HepG2 (cell line): Measurements from ENCODE around the gene ATOSB. TPM values are rescaled to one million over a fixed set of nuclear protein-coding genes. Genes with fewer than 3 reads are reported as not detected.

ENCODE experiments used
- ATF1 ChIP-seq: IDR thresholded peaks from 2 replicates; pipeline ENCODE4 v1.6.1; 2016; ENCODE audit warnings: mild to moderate bottlenecking, control low read depth
- CREB3 ChIP-seq: sonication (generic); formaldehyde crosslinking; IDR thresholded peaks from 2 replicates; pipeline ENCODE4 v1.5.0; 2020; ENCODE audit warnings: missing genetic modification reagents
- ELK4 ChIP-seq: sonication (generic); formaldehyde crosslinking; IDR thresholded peaks from 2 replicates; pipeline ENCODE4 v1.9.0; 2021; ENCODE audit warnings: missing genetic modification reagents, borderline replicate concordance
- EZH2 ChIP-seq: conservative IDR thresholded peaks from 2 replicates; pipeline ENCODE4 v1.6.1; 2012; ENCODE audit warnings: mild to moderate bottlenecking, low read depth, low read length, moderate library complexity
- FLYWCH1 ChIP-seq: sonication (generic); formaldehyde crosslinking; IDR thresholded peaks from 2 replicates; pipeline ENCODE4 v1.8.1; 2023; ENCODE audit warnings: mild to moderate bottlenecking, missing genetic modification reagents
- HHEX ChIP-seq: IDR thresholded peaks from 2 replicates; pipeline ENCODE4 v1.6.1; 2016; ENCODE audit warnings: control low read depth
- IRF2 ChIP-seq: IDR thresholded peaks from 2 replicates; pipeline ENCODE4 v1.6.1; 2018; ENCODE audit warnings: missing genetic modification reagents, missing compliant biosample characterization
- MAZ ChIP-seq, 2 experiments: sonication (generic) in 1 of 2; formaldehyde crosslinking in 1 of 2; IDR thresholded peaks; 2 replicates each; pipeline versions ENCODE4 v1.5.0 to v1.6.1; 2012 to 2020; ENCODE audit warnings: low read depth in 2 of 2, mild to moderate bottlenecking in 2 of 2, borderline replicate concordance in 1 of 2, improper control_type of control experiment in 1 of 2, low read length in 1 of 2, missing genetic modification reagents in 1 of 2, moderate library complexity in 1 of 2
- MTF1 ChIP-seq: sonication (generic); formaldehyde crosslinking; IDR thresholded peaks from 2 replicates; pipeline ENCODE4 v1.5.0; 2020; ENCODE audit warnings: missing genetic modification reagents
- NONO ChIP-seq, 2 experiments: fragments of 450-650 bp in 1 of 2; sonication (generic) in 1 of 2; formaldehyde crosslinking in 1 of 2; IDR thresholded peaks in 1 of 2; conservative IDR thresholded peaks in 1 of 2; 2 replicates each; pipeline versions ENCODE4 v1.6.1 to v1.8.0; 2017 to 2022; ENCODE audit warnings: mild to moderate bottlenecking in 1 of 2, missing genetic modification reagents in 1 of 2, moderate library complexity in 1 of 2
- RBAK ChIP-seq: sonication (generic); formaldehyde crosslinking; IDR thresholded peaks from 2 replicates; pipeline ENCODE4 v1.5.1; 2020; ENCODE audit warnings: mild to moderate bottlenecking, missing genetic modification reagents
- SCMH1 ChIP-seq: sonication (generic); formaldehyde crosslinking; IDR thresholded peaks from 2 replicates; pipeline ENCODE4 v1.9.0; 2021; ENCODE audit warnings: missing genetic modification reagents, mild to moderate bottlenecking, borderline replicate concordance
- SOX13 ChIP-seq, 3 experiments: fragments of 450-650 bp in 1 of 3; sonication (generic) in 1 of 3; formaldehyde crosslinking in 1 of 3; IDR thresholded peaks in 2 of 3; conservative IDR thresholded peaks in 1 of 3; 2 replicates each; pipeline versions ENCODE4 v1.5.0 to v1.6.1; 2016 to 2020; ENCODE audit warnings: antibody characterized with exemption in 1 of 3, mild to moderate bottlenecking in 1 of 3, missing compliant biosample characterization in 1 of 3, missing genetic modification reagents in 1 of 3, moderate library complexity in 1 of 3
- THAP11 ChIP-seq: IDR thresholded peaks from 2 replicates; pipeline ENCODE4 v1.6.1; 2016; ENCODE audit warnings: missing biosample characterization, missing genetic modification reagents
- ZBTB14 ChIP-seq: sonication (generic); formaldehyde crosslinking; IDR thresholded peaks from 2 replicates; pipeline ENCODE4 v1.4.0; 2020; ENCODE audit warnings: missing genetic modification reagents
- ZC3H13 ChIP-seq: sonication (generic); formaldehyde crosslinking; IDR thresholded peaks from 2 replicates; pipeline ENCODE4 v1.8.1; 2023; ENCODE audit warnings: mild to moderate bottlenecking, missing genetic modification reagents, moderate library complexity
- ZKSCAN1 ChIP-seq: fragments of 150-350 bp; IDR thresholded peaks from 2 replicates; pipeline ENCODE4 v1.6.1; 2014; ENCODE audit warnings: low read length
- ZNF275 ChIP-seq: sonication (generic); formaldehyde crosslinking; IDR thresholded peaks from 2 replicates; pipeline ENCODE4 v1.8.0; 2022; ENCODE audit warnings: missing genetic modification reagents, mild to moderate bottlenecking, inconsistent platforms, borderline replicate concordance
- ZNF30 ChIP-seq: sonication (generic); formaldehyde crosslinking; IDR thresholded peaks from 2 replicates; pipeline ENCODE4 v1.5.0; 2020; ENCODE audit warnings: mild to moderate bottlenecking, missing genetic modification reagents
- ZNF460 ChIP-seq: sonication (generic); formaldehyde crosslinking; IDR thresholded peaks from 2 replicates; pipeline ENCODE4 v1.5.1; 2020; ENCODE audit warnings: missing genetic modification reagents, mild to moderate bottlenecking, borderline replicate concordance
- ZNF615 ChIP-seq: sonication (generic); formaldehyde crosslinking; IDR thresholded peaks from 2 replicates; pipeline ENCODE4 v1.5.0; 2020; ENCODE audit warnings: mild to moderate bottlenecking, missing genetic modification reagents, borderline replicate concordance
- ZNF616 ChIP-seq: sonication (generic); formaldehyde crosslinking; IDR thresholded peaks from 2 replicates; pipeline ENCODE4 v1.5.0; 2020; ENCODE audit warnings: low read depth, mild to moderate bottlenecking, missing genetic modification reagents
- ZSCAN25 ChIP-seq: sonication (generic); formaldehyde crosslinking; IDR thresholded peaks from 2 replicates; pipeline ENCODE4 v1.8.0; 2022; ENCODE audit warnings: mild to moderate bottlenecking, missing genetic modification reagents
- polyA plus RNA-seq, 8 experiments: library from polyadenylated mRNA; depleted of rRNA in 3 of 8; stranded (reverse) in 7 of 8; unstranded in 1 of 8; fragments of >200 nt; fragmentation: Illumina TruSeq in 4 of 8; extraction: Trizol in 4 of 8; gene quantifications; 2 replicates each; pipeline versions ENCODE4 v1.2.1 to v1.2.3, GENCODE V29; 2011 to 2016; ENCODE audit warnings: low read depth in 4 of 8, missing spikeins in 1 of 8, mixed read lengths in 1 of 8; ENCODE audit not compliant: insufficient read depth in 1 of 8
- total RNA-seq, 5 experiments: library from RNA; depleted of rRNA; stranded (reverse); fragments of >200 nt; fragmentation: Illumina TruSeq; extraction: Trizol; gene quantifications; 2 replicates each; pipeline ENCODE4 v1.2.3, GENCODE V29; 2016; ENCODE audit warnings: low read depth in 1 of 5

The ATOSB gene
- total and polyA plus RNA-seq, 2 of the 13 experiments (the other 11 are each of a cell fraction or from before 2014, with no cell fraction given), result 1.9 to 6.4 TPM

- TF ChIP-seq ELK4 (CRISPR knock-in tag) (no peak), CREB3 (CRISPR knock-in tag) (no peak), THAP11 (peak; percentile 94), ZSCAN25 (peak; percentile 20; the same call in 1 of the 2 replicates), ZNF30 (CRISPR knock-in tag) (no peak), SOX13 (IDR thresholded peaks at IDR 0.05) (peak; percentile 34), SOX13 (CRISPR knock-in tag; conservative IDR thresholded peaks at IDR 0.05 in 1 of 2, IDR thresholded peaks at IDR 0.05 in 1 of 2) (no peak; a peak in 2 of 4 replicates), MAZ (IDR thresholded peaks at IDR 0.05; ENCODE audit: borderline replicate concordance, low read depth, low read length) (peak; percentile 71; the same call in 1 of the 2 replicates), MAZ (CRISPR knock-in tag; IDR thresholded peaks at IDR 0.05; ENCODE audit: low read depth) (peak; percentile 95), SCMH1 (CRISPR knock-in tag) (no peak), RBAK (CRISPR knock-in tag) (no peak), ZNF616 (CRISPR knock-in tag) (0 out of 2 replicates have a peak, but pooled peaks have one; percentile 73), NONO (IDR thresholded peaks at IDR 0.05) (no peak), NONO (CRISPR knock-in tag; conservative IDR thresholded peaks at IDR 0.05) (peak; percentile 90), MTF1 (CRISPR knock-in tag) (no peak), ATF1 (CRISPR knock-in tag) (peak; percentile 64), IRF2 (CRISPR knock-in tag) (peak; percentile 83; the same call in 1 of the 2 replicates), ZNF275 (no peak; the same call in 1 of the 2 replicates), EZH2 (no peak), ZNF460 (no peak; the same call in 1 of the 2 replicates), ZNF615 (CRISPR knock-in tag) (0 out of 2 replicates have a peak, but pooled peaks have one; percentile 32), ZBTB14 (no peak), HHEX (CRISPR knock-in tag) (no peak), FLYWCH1 (CRISPR knock-in tag) (no peak), ZC3H13 (CRISPR knock-in tag) (no peak; the same call in 1 of the 2 replicates), ZKSCAN1 (no peak)
Observed at GRCh38 chr9:35096035-35096849, 19.4 kb downstream of the ATOSB start, which contains the start of gene PIGO (continued).
